Hematopoietic multipotent progenitor cell treated with erythropoietin and hydrocortisone succinate and interleukin-3 and kit ligand, for 8 days (in vitro differentiated cells): ENCODE measurements around the gene IL32.

Source experiments
- DNase-seq: peaks from one replicate; pipeline ENCODE4 v3.0.0-alpha.2; 2015

IL32 gene

DNA sequence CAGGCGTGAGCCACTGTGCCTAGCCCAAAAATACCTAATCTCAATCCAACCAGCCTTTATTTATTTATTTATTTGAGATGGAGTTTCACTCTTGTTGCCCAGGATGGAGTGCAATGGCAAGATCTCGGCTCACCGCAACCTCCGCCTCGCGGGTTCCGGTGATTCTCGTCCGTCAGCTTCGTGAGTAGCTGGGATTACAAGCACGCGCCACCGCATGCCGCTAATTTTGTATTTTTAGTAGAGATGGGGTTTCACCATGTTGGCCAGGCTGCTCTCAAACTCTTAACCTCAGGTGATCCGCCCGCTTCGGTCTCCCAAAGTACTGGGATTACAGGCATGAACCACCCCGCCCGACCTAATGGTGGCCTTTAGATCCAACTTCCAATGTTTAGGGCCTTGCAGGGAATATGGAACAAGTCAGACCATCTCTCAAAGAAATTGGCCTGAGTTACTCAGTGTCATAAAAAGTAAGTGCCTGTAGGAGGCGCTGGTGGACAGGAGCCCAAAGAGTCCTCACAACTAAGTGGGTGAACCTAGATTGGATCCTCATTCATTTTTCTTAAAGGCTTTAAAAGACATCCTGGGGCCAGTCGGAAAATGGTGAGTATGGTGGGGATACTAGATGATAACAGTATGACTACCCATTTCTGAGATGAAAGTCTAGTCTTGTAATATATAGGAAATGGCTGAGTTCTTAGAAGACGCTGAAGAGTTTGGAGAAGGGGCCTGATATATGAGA is 29.0 kb downstream of the IL32 start:
- peak; percentile 82 for DNase-seq

DNA sequence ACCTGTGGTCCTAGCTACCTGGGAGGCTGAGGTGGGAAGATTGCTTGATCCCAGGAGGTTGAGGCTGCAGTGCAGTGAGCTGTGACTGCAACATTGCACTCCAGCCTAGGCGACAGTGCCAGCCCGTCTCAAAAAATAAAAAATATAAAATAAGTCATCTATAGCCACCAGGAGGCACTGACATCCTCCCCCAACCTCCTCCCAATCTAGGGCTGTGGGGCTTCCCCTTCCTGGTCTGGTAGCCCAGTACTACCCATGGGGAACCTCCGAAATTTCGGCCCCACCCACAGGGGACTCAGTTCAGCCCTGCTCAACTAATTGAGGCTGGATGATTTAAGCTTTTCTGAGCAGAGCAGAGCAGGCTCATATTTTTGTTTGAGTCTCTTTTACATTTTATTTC is 30.4 kb downstream of the IL32 start:
- peak; percentile 81 for DNase-seq

DNA sequence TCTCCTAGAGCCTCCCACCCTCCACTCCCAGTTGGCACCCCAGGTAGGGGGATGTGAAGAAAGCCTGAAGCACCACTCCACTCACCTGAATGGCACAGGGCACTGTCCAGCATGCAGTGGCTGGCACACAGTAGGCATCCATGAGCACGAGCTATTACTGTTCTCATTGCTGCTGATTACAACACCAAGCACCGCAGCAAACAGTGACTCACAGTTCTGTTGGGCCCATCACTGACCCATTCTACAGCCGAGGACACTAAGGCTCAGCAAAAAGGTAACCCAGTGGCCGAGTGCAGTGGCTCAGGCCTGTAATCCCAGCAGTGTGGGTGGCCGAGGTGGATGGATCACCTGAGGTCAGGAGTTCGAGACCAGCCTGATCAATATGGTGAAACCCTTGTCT is 30.9 kb downstream of the IL32 start:
- no peak for DNase-seq

DNA sequence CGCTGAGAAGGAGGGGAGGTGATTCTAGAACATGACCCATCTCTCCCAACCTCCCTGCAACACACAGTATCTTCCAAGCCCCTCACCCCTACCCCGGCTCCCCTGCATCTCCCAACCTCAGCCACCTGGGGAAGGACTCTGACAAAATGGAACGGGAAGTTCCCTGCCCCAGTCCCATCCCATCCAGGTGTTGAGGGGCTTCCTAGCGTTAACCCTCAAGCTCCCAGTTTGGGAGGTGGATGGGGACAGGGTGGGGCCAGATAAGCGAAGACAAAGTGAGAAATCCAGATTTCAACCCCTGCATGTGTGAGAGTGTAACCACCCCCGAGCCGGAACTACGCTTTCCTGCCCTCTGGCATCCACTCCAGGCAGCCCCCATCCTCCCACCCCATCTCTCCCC is 31.8 kb downstream of the IL32 start:
- no peak for DNase-seq

DNA sequence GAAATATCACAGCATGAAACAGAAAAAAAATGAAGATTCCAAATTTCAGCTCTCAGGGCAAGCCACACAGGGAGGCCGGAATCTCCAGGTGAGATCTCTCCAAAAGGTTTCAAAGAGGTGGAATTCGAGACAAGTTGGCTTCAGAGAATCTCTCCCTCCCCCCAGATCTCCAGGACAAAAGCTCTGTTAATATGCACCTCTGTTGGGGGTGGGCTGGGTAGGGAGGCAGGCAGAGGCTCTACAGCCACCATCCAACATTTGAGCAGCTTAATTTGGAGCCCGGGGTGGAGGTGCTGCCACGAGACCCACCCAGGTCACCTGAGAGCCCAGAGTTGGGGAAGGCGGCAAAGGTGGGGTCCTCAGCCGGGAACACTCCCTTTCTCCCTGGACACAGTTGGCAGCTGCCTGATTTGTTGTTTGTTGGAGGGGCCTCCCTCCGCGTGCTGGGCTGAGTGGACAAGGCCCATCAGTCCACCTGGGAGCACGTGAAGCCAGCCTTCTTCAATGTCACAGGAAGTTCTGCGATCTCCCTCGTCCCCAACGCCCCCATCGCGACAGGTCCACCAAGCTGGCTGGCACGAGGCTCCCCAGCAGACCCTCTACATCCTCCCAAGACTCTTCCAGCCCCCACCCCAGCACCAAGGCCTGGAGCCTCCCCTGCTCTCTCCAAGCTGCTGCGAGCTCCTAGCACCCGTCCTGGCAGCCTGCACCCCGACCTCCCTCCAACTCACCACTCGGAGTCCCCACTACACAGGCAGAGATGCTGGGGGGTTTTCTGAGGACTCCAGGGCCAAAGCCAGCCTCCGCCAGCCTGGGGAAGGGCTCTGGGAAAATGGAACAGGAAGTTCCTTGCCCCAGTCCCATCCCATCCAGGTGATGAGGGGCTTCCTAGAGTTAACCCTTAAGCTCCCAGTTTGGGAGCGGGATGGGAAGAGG is 33.3 kb downstream of the IL32 start, which contains the start of gene ZSCAN10:
Gene ZSCAN10 (minus strand): TSS at position 836 of the 936 bp plus-strand sequence. CDS start 6,357 bp downstream, outside the sequence.
- no peak for DNase-seq

DNA sequence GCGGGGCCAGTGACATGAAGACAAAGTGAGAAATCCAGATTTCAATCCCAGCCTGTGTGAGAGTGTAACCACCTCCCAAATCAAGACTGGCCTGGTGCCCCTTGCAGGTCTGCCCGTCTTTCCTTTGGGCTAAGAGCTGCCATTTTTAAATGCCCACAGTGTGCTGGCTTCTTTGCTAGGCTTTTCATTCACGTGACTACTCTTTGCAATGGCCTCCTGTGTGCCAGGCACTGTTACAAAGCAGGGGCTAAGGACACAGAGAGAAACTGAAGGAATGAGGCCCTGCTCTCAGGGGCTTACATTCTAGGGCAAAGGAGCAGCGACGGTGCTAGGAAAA is 33.9 kb downstream of the IL32 start:
- DNase-seq, result no peak

DNA sequence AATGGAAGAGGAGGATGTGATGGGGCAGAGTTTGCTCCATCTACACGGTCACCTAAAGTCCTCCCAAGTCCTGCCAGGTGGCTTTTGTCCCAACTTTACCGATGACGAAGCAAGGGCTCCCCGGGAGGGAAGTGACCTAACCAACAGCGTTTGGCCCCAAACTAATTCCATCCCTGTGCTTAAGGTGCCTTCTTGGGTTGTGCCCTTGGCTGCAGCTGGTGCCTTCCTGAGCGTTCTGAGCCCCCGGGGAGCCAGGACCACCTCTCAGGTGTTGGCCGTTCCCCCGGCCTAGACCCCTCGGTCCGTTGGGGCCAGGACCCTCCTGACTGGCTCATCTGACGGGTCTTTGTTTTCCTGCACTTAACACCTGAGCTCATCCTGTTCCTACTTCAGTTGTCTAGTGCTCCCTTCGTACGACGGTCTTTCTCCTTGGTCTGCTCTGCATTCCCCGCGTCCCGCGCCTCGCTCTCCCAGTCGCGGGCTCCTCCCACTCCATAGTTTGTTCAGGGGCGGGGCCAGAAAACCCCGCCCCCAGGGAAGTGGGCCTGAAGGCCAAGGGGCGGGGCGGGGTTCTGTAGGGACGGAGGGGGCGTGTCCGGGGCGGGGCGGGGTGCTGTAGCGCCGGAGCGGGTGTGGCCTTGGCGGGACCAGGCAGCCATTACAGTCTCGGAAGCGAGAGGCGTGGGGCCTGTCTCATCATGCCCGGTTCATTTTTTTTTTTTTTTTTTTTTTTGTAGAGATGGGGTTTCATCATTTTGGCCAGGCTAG is 34.5 kb downstream of the IL32 start:
- DNase-seq, result peak; percentile 93

DNA sequence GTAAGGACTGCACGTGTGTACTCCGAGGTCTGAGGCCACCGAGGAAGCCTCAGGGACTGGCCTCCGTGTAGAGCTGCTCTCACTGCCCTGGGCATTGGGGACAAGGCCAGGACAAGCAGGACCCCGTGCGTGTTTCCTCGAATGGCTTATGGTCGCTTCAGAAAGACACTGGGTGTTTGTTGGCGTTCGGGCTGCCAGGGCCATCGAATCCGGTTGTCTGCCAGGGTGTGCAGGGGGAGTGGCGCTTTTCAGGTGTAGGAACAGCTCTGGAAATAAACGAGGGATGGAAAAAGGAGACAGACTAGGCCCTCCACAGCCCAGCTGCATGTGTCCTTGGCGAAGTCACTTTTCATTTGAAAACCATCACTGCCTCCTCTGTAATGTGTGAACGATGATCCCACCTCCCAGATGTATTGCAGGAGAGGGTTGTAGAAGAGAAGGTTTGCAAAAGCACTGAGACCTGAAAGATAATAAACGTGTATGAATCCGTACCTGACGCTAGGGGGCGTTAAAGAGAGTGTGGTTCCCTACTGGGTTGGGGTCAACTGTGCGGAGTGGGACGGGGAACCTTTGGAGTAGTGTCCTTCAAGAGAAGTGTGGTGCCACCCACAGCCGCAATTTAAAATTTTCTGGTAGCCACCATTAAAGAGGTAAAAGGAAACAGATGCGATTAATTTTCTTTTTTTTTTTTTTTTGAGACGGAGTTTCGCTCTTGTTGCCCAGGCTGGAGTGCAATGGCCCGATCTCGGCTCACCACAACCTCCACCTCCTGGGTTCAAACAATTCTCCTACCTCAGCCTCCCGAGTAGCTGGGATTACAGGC is 35.8 kb downstream of the IL32 start:
- peak; percentile 84 for DNase-seq

DNA sequence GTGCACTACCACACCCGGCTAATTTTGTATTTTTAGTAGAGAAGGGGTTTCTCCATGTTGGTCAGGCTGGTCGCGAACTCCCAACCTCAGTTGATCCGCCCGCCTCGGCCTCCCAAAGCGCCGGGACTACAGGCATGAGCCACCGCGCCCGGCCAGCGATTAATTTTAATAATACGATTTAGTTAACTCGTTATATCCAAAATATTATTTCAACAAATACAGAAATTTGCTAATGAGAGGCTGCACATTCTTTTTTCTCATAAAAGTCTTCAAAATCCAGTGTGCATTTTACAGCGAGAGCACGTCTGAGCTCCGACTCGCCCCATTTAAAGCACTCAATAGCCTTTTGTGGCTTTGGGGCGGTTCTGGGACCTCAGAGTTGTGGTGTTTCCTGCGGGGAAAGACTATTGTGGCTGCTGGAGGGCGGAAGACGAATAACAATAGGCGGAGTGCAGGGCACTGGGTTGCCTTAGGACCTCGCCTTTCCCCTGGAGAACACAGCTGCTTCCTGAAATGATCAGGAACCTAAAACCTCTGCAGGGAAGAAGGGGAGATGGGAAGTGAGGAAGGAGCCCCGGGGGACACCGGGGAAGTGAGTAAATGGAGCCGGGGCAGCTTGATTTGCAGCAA is 36.5 kb downstream of the IL32 start:
- peak; percentile 68 for DNase-seq

DNA sequence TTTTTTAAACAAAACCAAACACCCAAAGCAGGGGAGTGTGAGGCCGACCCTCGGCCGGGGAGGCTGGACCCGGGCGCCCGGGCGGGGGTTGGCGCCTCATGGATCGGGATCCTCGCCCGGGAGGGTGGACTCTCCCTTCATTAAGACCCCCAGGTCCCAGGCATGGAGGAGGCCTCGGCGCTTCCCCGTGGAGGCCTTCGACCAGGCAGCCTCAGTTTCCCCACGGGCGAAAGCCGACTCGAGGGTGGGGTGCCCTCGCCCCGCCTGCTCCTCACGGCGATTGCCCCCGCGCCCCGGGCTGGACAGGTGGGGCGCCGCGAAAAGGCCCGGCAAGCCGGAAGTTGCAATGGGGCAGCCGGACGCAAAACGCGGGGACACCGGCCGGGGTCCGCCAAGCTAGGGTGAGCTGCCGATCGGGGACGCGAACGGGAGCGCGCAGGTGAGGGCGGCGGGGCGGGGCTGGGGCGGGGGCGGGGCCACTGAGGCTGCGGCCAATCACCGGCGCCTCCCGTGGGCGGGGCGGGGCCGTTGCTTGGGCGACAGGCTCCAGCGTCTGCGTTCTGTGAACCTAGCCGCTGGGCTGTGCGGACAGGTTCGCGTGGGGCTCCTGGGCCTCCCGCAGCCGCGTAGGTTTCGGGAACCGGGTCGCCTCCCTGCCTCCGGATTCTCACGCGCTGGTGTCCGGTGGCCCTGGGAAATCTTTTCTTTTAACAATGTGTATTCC is 40.9 kb downstream of the IL32 start:
- peak; percentile 89 for DNase-seq

DNA sequence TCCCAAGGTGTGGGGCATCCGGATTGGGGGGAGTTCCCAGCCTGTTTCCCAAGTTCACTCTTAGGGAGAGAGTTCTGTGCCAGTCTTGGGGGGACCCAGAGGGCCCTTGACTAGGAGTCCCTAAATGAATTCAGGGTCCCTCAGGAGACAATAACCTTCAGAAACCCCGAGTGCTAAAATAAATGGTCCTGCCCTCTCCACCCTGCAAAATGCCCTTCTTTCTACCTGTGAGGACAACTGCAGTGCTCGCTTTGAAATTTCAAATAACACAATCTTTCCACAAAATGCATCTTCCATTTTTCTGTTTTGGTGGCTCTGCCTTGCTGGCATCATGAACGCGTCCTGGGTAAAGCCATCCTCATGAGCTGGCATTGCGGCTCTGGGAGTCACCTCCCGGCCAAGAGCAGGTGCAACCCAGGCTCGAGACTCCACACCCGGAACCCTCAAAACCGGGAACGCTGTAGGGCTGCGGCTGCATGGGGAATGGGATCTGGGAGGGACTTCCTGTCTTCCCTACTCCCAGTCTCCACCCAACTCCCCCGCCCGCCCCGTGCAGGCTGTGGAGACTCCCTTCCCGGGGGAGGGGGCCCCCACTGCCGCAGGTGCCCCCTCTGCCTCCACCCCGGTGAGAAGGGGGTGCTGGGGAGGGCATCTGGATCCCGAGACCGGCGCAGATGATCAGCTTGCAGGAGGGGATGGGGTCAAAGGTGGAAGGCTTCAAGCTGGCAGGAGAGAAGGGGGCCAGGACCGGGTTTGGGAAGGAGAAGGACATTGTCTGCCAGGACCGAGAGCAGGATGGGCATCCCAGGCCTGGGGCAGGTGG is 46.8 kb downstream of the IL32 start, which contains the start of gene ZNF205:
Gene ZNF205 (plus strand): TSS at position 529 of the 823 bp plus-strand sequence. CDS start 845 bp downstream, outside the sequence.
- DNase-seq, result peak; percentile 45

DNA sequence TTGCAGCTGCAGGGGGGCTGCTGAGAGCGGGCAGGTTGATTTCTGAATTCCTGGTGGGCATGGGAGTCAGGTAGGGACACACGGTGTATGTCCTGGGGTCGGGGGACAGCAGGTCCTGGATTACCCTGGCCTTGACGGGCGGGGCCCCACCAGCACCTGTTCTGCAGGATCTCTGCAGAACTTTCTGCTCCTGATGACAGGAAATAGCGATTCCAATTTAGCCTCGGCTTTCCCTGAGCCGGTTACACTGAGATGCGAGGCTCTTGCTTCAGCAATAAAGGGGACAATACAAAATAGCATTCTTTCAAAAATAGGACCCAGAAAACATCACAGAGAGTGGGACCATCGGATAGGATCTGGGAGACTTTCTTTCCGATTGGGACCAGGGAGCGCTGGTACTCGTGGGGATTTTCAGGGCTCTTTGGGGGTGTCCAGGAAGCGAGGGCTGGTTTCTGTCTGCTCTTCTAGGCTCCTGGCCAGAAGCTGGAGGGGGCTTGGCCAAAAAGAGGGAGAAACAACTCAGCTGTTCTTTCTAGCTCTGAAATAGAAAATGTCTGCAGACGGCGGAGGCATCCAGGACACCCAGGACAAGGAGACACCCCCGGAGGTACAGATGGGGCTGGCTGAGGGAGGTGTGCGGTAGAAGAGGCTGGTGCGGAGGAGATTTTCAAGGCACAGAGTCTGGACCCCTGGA is 47.6 kb downstream of the IL32 start:
- no peak for DNase-seq

DNA sequence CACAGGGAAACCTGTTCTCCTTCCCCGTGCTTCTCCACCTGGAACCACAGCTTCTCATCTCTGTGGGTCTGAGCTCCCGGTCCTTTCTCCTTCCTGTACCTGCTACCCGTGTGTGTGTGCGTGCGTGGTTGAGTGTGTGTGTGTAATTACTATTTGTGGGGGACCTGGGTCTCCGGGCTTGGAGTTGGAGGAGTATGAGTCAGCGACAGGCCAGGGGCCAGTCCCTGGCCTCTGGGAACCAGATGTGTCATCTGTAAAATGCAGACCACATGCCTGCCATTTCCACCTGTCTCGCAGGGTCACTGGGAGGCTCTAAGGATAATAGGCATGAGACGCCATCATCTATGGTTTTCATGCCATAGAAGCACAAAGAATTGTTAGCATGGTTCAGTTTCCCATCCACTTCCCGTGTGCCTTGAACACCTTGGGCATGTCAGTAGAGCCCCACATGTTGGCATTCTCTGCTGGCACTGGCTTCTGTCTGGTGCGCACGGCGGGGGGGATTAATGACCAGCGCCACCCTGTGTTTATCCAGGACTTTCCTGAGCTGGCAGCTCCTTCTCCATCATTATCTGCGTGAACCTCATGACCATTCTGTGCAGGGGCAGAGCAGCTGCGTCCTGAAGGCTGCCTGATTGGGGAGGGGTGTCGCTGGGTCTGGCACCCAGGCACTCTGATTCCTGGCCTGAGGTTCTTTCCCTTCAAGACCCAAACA is 48.5 kb downstream of the IL32 start:
- no peak for DNase-seq

DNA sequence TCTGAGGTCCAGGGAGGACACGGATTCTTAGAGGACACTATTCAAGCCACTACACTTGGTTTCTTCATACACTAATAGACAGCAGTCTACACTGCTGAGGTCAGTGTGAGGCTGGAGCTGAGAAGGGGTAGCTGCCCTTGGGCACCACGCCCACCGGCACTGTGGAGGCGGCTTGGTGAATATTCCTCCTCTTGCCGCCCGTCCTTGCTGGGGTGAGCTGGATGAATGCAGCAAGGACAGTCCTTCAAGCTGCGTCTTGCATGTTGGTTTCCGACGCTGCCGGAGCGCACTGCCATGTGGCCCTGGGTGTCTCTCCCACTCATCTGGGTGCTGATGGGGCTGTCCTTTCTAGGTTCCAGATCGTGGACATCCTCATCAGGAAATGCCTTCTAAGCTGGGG is 49.6 kb downstream of the IL32 start:
- no peak for DNase-seq

DNA sequence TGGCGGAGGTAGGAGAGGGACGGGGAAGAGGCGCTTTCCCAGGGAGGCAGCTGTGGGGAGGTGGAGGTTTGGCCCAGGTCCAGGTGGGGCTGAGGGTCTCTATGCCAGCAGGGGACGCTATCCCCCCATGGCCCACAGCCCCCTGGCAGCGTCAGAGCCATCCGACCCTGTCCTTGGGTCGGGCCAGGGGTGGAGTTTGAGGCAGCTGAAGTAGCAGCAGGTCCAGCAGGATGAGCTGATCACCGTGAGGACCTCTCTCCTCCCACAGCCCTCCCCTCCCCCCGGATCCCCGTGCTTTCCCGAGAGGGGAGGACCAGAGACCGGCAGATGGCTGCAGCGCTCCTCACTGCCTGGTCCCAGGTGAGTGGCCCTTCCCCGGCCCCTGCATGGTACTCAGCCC is 50.1 kb downstream of the IL32 start:
- no peak for DNase-seq

DNA sequence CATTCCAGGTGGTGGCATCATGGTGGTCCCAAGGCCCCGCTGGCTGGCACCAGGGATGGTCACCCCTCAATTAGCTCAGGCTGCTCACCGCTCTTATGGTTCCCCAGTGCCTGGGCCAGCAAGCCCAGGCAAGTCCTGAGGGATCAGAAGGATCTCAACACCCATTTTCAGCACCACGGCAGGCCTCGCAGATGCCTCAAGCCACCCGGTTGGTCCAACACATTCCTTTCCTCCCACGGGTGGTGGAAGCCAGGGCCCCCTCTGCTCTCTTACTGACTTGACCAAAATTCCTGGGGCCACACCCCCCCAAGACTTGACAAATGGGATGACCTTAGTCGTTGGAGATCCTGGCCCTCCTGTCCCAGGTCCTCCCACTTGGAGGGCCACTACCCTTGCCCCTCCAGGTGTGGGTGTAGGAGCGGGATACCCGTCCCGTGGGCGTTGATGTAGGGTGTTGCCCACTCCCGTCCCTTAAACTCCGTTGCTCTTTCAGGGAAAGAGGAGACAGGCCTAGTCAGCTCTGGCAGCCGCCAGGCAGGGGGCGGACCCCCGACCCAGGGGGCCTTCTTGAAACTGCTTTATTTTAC is 52.9 kb downstream of the IL32 start:
- DNase-seq, result no peak

DNA sequence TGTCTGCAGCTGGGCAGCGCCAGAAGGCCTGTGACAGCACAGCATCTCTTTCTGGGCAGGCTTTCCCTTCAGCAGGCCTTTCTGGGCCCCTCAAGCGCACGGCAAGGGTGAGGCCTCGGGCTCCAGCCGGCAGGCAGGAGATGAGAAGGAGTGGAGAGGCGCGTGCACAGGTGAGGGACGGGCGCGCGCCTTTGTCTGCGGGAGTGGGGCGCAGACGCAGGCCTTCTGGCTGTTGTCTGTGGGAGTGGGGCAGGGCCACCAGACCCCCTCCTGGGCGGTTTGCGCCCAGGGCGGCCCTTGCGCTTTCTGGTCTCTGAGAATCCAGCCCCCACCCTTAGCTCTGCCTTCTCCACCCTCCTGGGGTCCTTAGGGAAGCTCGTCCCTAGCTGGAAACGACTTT is 53.4 kb downstream of the IL32 start:
- DNase-seq, result no peak
